Hepatocyte (in vitro differentiated cells): ENCODE data around the gene NANOS3.

ENCODE experiments used
- CTCF ChIP-seq: fragments of 200-600 bp; sonication (generic); IDR thresholded peaks from 2 replicates; pipeline ENCODE4 v1.5.1; 2016; ENCODE audit warnings: antibody characterized with exemption, mild to moderate bottlenecking; ENCODE audit not compliant: poor library complexity
- EZH2 ChIP-seq: fragments of 200-600 bp; sonication (generic); IDR thresholded peaks from 2 replicates; pipeline ENCODE4 v1.6.1; 2016; ENCODE audit warnings: antibody characterized with exemption, mild to moderate bottlenecking, borderline replicate concordance

- no peak for TF ChIP-seq CTCF
- TF ChIP-seq EZH2, result no peak
Observed at GRCh38 chr19:13920524-13920923, 43.6 kb downstream of the NANOS3 start.
